K562 (cell line): ENCODE results near the gene PGLYRP1. TPM values are rescaled to one million over a fixed set of nuclear protein-coding genes. Genes with fewer than 3 reads are reported as not detected.

Experiments used
- ATAC-seq: fragments of 200-7000 bp; cut with Tn5 transposase; 3 replicates; pipeline ENCODE4 v1.9.1; 2020; ENCODE audit warnings: moderate library complexity
- BruUV-seq: library from RNA; stranded (reverse); fragments of 400-500 nt; replicated peaks from 2 replicates; lab custom pipeline; 2021; lab: Mats Ljungman, UMichigan
- CTCF ChIA-PET: fragments of 300-600 bp; formaldehyde crosslinking; extraction: SDS; loops from one replicate; lab custom pipeline; 2021; ENCODE audit warnings: low intra/inter-chr PET ratio; lab: Yijun Ruan, JAX
- POLR2A ChIA-PET: fragments of 300-600, 350-650 bp; sonication (Branson Sonifier 250); formaldehyde crosslinking; extraction: SDS; loops from one replicate; lab custom pipeline; 2021; ENCODE audit warnings: antibody characterized with exemption, inconsistent platforms; lab: Yijun Ruan, JAX
- DNase-seq, 4 experiments: peaks; one replicate each; pipeline versions ENCODE4 v3.0.0 to v3.0.0-alpha.2; 2011 to 2018; ENCODE audit warnings: low spot score in 3 of 4, mixed read lengths in 3 of 4; ENCODE audit errors: extremely low read depth in 1 of 4
- FAIRE-seq: peaks from 2 replicates; lab custom pipeline; 2011; peaks lifted over from hg19 to GRCh38; lab: Jason Lieb, UNC
- H2AFZ ChIP-seq: 2 replicates; pipeline ENCODE4 v1.6.0; 2011; ENCODE audit warnings: low read depth, low read length, control low read depth, inconsistent platforms
- H3K27ac ChIP-seq: fragments of 200-600 bp; 3 replicates; pipeline ENCODE4 v1.8.0; 2011; ENCODE audit warnings: low read depth, mild to moderate bottlenecking, control low read depth, inconsistent platforms, low read length, moderate library complexity, mixed read lengths; ENCODE audit errors: extremely low read depth
- H3K27me3 ChIP-seq, 2 experiments: fragments of 300-600 bp in 1 of 2; 2 replicates in 1 of 2; 3 replicates in 1 of 2; pipeline versions ENCODE4 v1.6.0 to v1.8.0; 2011; ENCODE audit warnings: inconsistent platforms in 2 of 2, low read length in 2 of 2, mild to moderate bottlenecking in 1 of 2, mixed read lengths in 1 of 2, moderate library complexity in 1 of 2; ENCODE audit not compliant: control insufficient read depth in 2 of 2, insufficient read depth in 2 of 2
- H3K36me3 ChIP-seq: fragments of 300-600 bp; 3 replicates; pipeline ENCODE4 v1.8.0; 2011; ENCODE audit warnings: mild to moderate bottlenecking, low read length, inconsistent platforms; ENCODE audit not compliant: control insufficient read depth, insufficient read depth
- H3K4me1 ChIP-seq, 2 experiments: fragments of 200-600 bp in 1 of 2; replicated peaks in 1 of 2; 2 replicates in 1 of 2; 3 replicates in 1 of 2; pipeline versions ENCODE4 v1.5.1 to v1.8.0; 2011; ENCODE audit warnings: inconsistent platforms in 2 of 2, low read length in 2 of 2, mild to moderate bottlenecking in 1 of 2, mixed read lengths in 1 of 2, moderate library complexity in 1 of 2; ENCODE audit not compliant: control insufficient read depth in 2 of 2, insufficient read depth in 2 of 2
- H3K4me2 ChIP-seq: 2 replicates; pipeline ENCODE4 v1.6.1; 2011; ENCODE audit warnings: low read length, control low read depth, inconsistent platforms, mixed read lengths; ENCODE audit not compliant: insufficient read depth
- H3K4me3 ChIP-seq: fragments of 200-600 bp; sonication (generic), shearing (Covaris generic); 2 replicates; pipeline ENCODE4 v1.5.1; 2016; ENCODE audit warnings: control low read depth, inconsistent platforms
- H3K79me2 ChIP-seq: fragments of 200-600 bp; 3 replicates; pipeline ENCODE4 v1.8.0; 2011; ENCODE audit warnings: low read length, inconsistent platforms; ENCODE audit not compliant: control insufficient read depth, insufficient read depth
- H3K9ac ChIP-seq, 2 experiments: 2 replicates each; pipeline versions ENCODE4 v1.6.0 to v1.6.1; 2011; ENCODE audit warnings: low read depth in 2 of 2, low read length in 2 of 2, control low read depth in 1 of 2, inconsistent platforms in 1 of 2, mild to moderate bottlenecking in 1 of 2, mixed read lengths in 1 of 2; ENCODE audit not compliant: insufficient read depth in 1 of 2
- H3K9me1 ChIP-seq: one replicate; pipeline ENCODE4 v1.6.0; 2011; ENCODE audit warnings: inconsistent platforms, mild to moderate bottlenecking, low read length, moderate library complexity; ENCODE audit not compliant: control insufficient read depth, insufficient read depth
- H3K9me3 ChIP-seq: replicated peaks from 2 replicates; pipeline ENCODE4 v1.5.1; 2011; ENCODE audit warnings: low read depth, low read length, inconsistent platforms; ENCODE audit not compliant: control insufficient read depth, insufficient read depth
- H4K20me1 ChIP-seq: replicated peaks from 2 replicates; pipeline ENCODE4 v1.6.1; 2011; ENCODE audit warnings: low read length, inconsistent platforms, mixed read lengths; ENCODE audit not compliant: control insufficient read depth, insufficient read depth
- ETS1 ChIP-seq: conservative IDR thresholded peaks from 2 replicates; pipeline ENCODE4 v1.6.1; 2011; ENCODE audit warnings: low read depth, mild to moderate bottlenecking, low read length; ENCODE audit not compliant: control insufficient read depth
- HDAC2 ChIP-seq: fragments of 450-650 bp; IDR thresholded peaks from 2 replicates; pipeline ENCODE4 v1.6.1; 2016; ENCODE audit warnings: mild to moderate bottlenecking
- MAFK ChIP-seq: IDR thresholded peaks from 2 replicates; pipeline ENCODE4 v1.6.1; 2011; ENCODE audit warnings: low read length, improper control_type of control experiment
- MNT ChIP-seq, 2 experiments: fragments of 450-650 bp; conservative IDR thresholded peaks; 2 replicates each; pipeline ENCODE4 v1.6.1; 2017; ENCODE audit warnings: mild to moderate bottlenecking in 2 of 2, moderate library complexity in 2 of 2
- RB1 ChIP-seq: fragments of 450-650 bp; IDR thresholded peaks from 2 replicates; pipeline ENCODE4 v1.6.1; 2017; ENCODE audit warnings: low read depth, mild to moderate bottlenecking
- SUPT5H ChIP-seq: fragments of 450-650 bp; IDR thresholded peaks from 2 replicates; pipeline ENCODE4 v1.6.1; 2016
- YBX1 ChIP-seq: fragments of 450-650 bp; IDR thresholded peaks from 2 replicates; pipeline ENCODE4 v1.7.1; 2016; ENCODE audit warnings: mild to moderate bottlenecking
- ZNF12 ChIP-seq: sonication (generic); formaldehyde crosslinking; IDR thresholded peaks from 2 replicates; pipeline ENCODE4 v1.4.0; 2020; ENCODE audit warnings: mild to moderate bottlenecking, missing genetic modification reagents
- WGBS: fragments of 100-300 bp; shearing (Covaris generic); methylation state at CpG from one replicate; pipeline ENCODE4 v1.1.6; 2016; ENCODE audit warnings: low coverage, mixed read lengths; ENCODE audit not compliant: insufficient coverage; ENCODE audit errors: missing lambda C conversion rate; 5-methylcytosine and 5-hydroxymethylcytosine counted together
- in situ Hi-C: fragments of 300-500 bp; cut with MboI; formaldehyde crosslinking; loops from 4 replicates; pipeline ENCODE4 v1.15.0; 2018; ENCODE audit warnings: inconsistent platforms, mixed read lengths
- intact Hi-C: fragments of 100-400 bp; cut with micrococcal nuclease; formaldehyde crosslinking; loops from 2 replicates; pipeline ENCODE4 v1.14.2; 2022
- polyA plus RNA-seq, 8 experiments: library from polyadenylated mRNA; depleted of rRNA in 4 of 8; stranded (reverse) in 5 of 8; unstranded in 3 of 8; fragments of >200 nt; fragmentation: Nextera tagmentation in 2 of 8; fragmentation: Illumina TruSeq in 1 of 8; extraction: Ambion mirVana in 2 of 8; extraction: Trizol in 1 of 8; gene quantifications; 2 replicates each; pipeline versions ENCODE4 v1.2.1 to v1.2.3, GENCODE V29; 2011 to 2014; ENCODE audit warnings: inconsistent platforms in 1 of 8, missing spikeins in 1 of 8
- total RNA-seq, 7 experiments: library from RNA; depleted of rRNA in 6 of 7; stranded (reverse); fragments of >200 nt in 6 of 7; fragmentation: Illumina TruSeq in 2 of 7; extraction: Trizol in 2 of 7; gene quantifications; 2 replicates each; pipeline versions ENCODE4 v1.2.1 to v1.2.3, GENCODE V29; 2011 to 2021; ENCODE audit warnings: low replicate concordance in 1 of 7

The PGLYRP1 gene
- total and polyA plus RNA-seq, 9 of the 15 experiments (the other 6 are each of a cell fraction or from before 2014, with no cell fraction given), result not detected

GRCh38 chr19:45981350-45981749, 41.5 kb downstream of the PGLYRP1 start:
- no peak overlapping the region for H3K4me2 ChIP-seq
- no peaks in the 10 kb centered on the region for H3K9me3 ChIP-seq
- H3K9me1 ChIP-seq, result no peaks in the 10 kb centered on the region
- 0 out of 5 replicates have a peak, but pooled peaks cover 0 to 2% of the 10 kb centered on the region in 2 experiments for H3K4me1 ChIP-seq
- 11% methylated on average over 2 of the region's 2 CpGs for WGBS
- no TSS peak for BruUV-seq
- no peak for DNase-seq
- in situ Hi-C loops (no loop called here), intact Hi-C loops (no loop called here)
- H3K4me3 ChIP-seq, result no peak overlapping the region
- H2AFZ ChIP-seq, result no peak overlapping the region
- no peaks in the 10 kb centered on the region for H4K20me1 ChIP-seq
- H3K36me3 ChIP-seq, result no peaks in the 10 kb centered on the region
- no peaks in the 10 kb centered on the region for H3K79me2 ChIP-seq
- ChIA-PET CTCF (no interaction called here), POLR2A (interaction anchor here (1.1 kb wide), 1 partner anchor 14 kb away, joined by 8 read pairs; the partner anchor contains the start of gene CCDC61)
- H3K27ac ChIP-seq, result no peak overlapping the region
- ATAC-seq, result no peak
- H3K27me3 ChIP-seq, result peaks cover 24 to 31% of the 10 kb centered on the region in 2 experiments
- H3K9ac ChIP-seq, result no peak overlapping the region
- FAIRE-seq, result no peak
- TF ChIP-seq MAFK, result no peak
- no peak for TF ChIP-seq ZNF12 (CRISPR knock-in tag)
- no peak for TF ChIP-seq YBX1
- no peak for TF ChIP-seq MNT (conservative IDR thresholded peaks at IDR 0.05)
- TF ChIP-seq RB1, result no peak
- TF ChIP-seq SUPT5H, result no peak
- TF ChIP-seq HDAC2, result no peak
- no peak for TF ChIP-seq ETS1
- TF ChIP-seq, all 486 proteins: peak for 0
